ENCODE data around the gene LUC7L3.
A peak's percentile ranks its signal among the peaks of the same experiment; 100 is the strongest.

Gene LUC7L3

GRCh38 chr17:50763716-50764475, 44.5 kb downstream of the LUC7L3 start:
- DNase-seq (ENCODE audit: low read depth in 1 of 2, low spot score in 1 of 2) = no peak
- no peak overlapping the region; the same call in 1 of the 2 replicates for H3K27ac ChIP-seq (replicated peaks)
- TF ChIP-seq SPI1 (IDR thresholded peaks at IDR 0.05; ENCODE audit: borderline replicate concordance, low read depth) (no peak), GABPA (IDR thresholded peaks at IDR 0.05; ENCODE audit: low read depth) (no peak), POLR2AphosphoS5 (IDR thresholded peaks at IDR 0.05; ENCODE audit: low read depth) (no peak)
- TF ChIP-seq, protein P1, sequence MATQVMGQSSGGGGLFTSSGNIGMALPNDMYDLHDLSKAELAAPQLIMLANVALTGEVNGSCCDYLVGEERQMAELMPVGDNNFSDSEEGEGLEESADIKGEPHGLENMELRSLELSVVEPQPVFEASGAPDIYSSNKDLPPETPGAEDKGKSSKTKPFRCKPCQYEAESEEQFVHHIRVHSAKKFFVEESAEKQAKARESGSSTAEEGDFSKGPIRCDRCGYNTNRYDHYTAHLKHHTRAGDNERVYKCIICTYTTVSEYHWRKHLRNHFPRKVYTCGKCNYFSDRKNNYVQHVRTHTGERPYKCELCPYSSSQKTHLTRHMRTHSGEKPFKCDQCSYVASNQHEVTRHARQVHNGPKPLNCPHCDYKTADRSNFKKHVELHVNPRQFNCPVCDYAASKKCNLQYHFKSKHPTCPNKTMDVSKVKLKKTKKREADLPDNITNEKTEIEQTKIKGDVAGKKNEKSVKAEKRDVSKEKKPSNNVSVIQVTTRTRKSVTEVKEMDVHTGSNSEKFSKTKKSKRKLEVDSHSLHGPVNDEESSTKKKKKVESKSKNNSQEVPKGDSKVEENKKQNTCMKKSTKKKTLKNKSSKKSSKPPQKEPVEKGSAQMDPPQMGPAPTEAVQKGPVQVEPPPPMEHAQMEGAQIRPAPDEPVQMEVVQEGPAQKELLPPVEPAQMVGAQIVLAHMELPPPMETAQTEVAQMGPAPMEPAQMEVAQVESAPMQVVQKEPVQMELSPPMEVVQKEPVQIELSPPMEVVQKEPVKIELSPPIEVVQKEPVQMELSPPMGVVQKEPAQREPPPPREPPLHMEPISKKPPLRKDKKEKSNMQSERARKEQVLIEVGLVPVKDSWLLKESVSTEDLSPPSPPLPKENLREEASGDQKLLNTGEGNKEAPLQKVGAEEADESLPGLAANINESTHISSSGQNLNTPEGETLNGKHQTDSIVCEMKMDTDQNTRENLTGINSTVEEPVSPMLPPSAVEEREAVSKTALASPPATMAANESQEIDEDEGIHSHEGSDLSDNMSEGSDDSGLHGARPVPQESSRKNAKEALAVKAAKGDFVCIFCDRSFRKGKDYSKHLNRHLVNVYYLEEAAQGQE (IDR thresholded peaks at IDR 0.05; ENCODE audit: insufficient replicate concordance, low read depth) = no peak
- TF ChIP-seq, protein P2, sequence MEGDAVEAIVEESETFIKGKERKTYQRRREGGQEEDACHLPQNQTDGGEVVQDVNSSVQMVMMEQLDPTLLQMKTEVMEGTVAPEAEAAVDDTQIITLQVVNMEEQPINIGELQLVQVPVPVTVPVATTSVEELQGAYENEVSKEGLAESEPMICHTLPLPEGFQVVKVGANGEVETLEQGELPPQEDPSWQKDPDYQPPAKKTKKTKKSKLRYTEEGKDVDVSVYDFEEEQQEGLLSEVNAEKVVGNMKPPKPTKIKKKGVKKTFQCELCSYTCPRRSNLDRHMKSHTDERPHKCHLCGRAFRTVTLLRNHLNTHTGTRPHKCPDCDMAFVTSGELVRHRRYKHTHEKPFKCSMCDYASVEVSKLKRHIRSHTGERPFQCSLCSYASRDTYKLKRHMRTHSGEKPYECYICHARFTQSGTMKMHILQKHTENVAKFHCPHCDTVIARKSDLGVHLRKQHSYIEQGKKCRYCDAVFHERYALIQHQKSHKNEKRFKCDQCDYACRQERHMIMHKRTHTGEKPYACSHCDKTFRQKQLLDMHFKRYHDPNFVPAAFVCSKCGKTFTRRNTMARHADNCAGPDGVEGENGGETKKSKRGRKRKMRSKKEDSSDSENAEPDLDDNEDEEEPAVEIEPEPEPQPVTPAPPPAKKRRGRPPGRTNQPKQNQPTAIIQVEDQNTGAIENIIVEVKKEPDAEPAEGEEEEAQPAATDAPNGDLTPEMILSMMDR (IDR thresholded peaks at IDR 0.05; ENCODE audit: insufficient read depth, low read length) = no peak

GRCh38 chr17:50764734-50765149, 45.3 kb downstream of the LUC7L3 start:
- DNase-seq (ENCODE audit: low read depth in 1 of 2, low spot score in 1 of 2) = no peak
- H3K27me3 ChIP-seq (ENCODE audit: insufficient read depth, poor library complexity, severe bottlenecking) = no peaks in the 10 kb centered on the region
- no peak overlapping the region for H3K4me3 ChIP-seq (replicated peaks; ENCODE audit: insufficient read depth, low read length)
- peak overlapping the region; percentile 61 for H3K27ac ChIP-seq (replicated peaks)
- TF ChIP-seq SPI1 (IDR thresholded peaks at IDR 0.05; ENCODE audit: borderline replicate concordance, low read depth) (no peak), GABPA (IDR thresholded peaks at IDR 0.05; ENCODE audit: low read depth) (no peak), POLR2AphosphoS5 (IDR thresholded peaks at IDR 0.05; ENCODE audit: low read depth) (no peak)
- TF ChIP-seq, protein P1 (IDR thresholded peaks at IDR 0.05; ENCODE audit: insufficient replicate concordance, low read depth) = no peak
- TF ChIP-seq, protein P2 (IDR thresholded peaks at IDR 0.05; ENCODE audit: insufficient read depth, low read length) = no peak

More at GRCh38 chr17:50763716-50764475, 44.5 kb downstream of the LUC7L3 start:
- Histone ChIP-seq H3K27me3 (ENCODE audit: insufficient read depth, poor library complexity, severe bottlenecking) (no peaks in the 10 kb centered on the region), H3K4me3 (replicated peaks; ENCODE audit: insufficient read depth, low read length) (no peak overlapping the region)

DNA sequence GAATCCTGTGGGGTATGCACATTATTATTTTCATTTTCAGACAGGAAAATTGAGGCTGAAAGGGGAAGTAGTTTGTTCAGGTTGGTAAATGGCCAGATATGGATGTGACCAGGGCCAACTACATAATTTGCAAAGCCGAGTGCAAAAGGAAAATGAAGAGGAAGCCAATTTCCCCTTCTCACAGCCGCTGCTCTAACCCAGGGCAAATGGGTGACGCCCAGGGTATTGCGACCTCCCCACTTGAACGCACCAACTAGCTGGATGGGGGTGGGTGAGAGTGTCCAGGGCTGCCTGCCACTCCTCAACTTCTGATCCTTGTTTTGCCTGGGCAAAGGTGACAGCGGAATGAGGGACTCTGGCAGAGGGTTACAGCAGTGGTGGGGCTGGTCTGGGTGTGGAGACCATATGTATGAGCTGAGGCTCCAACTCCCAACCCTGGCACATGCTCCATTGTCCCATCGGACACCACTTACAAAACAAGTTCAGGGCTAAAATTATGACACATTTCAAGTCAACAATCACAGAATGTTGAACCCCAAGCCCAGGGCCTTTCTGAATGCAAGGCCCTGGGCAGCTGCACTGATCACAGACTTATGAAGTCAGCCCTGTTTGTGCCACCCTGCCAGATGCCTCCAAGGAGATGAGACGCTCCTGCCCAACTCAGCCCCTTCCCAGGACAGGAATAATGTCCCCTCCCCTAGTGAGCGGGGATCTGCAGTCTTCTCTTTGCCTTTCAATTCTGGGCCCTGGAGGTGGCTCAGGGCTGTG, 46.2 kb downstream of the LUC7L3 start:
- Histone ChIP-seq H3K27me3 (ENCODE audit: insufficient read depth, poor library complexity, severe bottlenecking) (no peaks in the 10 kb centered on the region), H3K4me3 (replicated peaks; ENCODE audit: insufficient read depth, low read length) (no peak overlapping the region), H3K27ac (replicated peaks) (peak overlapping the region; percentile 61)
- TF ChIP-seq POLR2AphosphoS5 (IDR thresholded peaks at IDR 0.05; ENCODE audit: low read depth) = no peak
- TF ChIP-seq SPI1 (IDR thresholded peaks at IDR 0.05; ENCODE audit: borderline replicate concordance, low read depth) = peak; percentile 49; the same call in 1 of the 2 replicates
- peak in 1 of 2 experiments; percentile 75 for DNase-seq (ENCODE audit: low read depth in 1 of 2, low spot score in 1 of 2)
